HCT116 (cell line): ENCODE data around the gene ARHGEF16.

Source experiments
- CTCF ChIP-seq, 3 experiments: fragments of 200-600 bp in 1 of 3; sonication (generic) in 1 of 3; IDR thresholded peaks in 2 of 3; conservative IDR thresholded peaks in 1 of 3; 2 replicates each; pipeline ENCODE4 v1.5.1; 2012 to 2017; ENCODE audit warnings: low read depth in 2 of 3, low read length in 2 of 3, antibody characterized with exemption in 1 of 3, borderline replicate concordance in 1 of 3, control low read depth in 1 of 3, mild to moderate bottlenecking in 1 of 3, mixed read lengths in 1 of 3, mixed run types in 1 of 3, moderate library complexity in 1 of 3; ENCODE audit not compliant: insufficient read depth in 1 of 3
- EZH2 ChIP-seq: fragments of 200-600 bp; sonication (generic); IDR thresholded peaks from 2 replicates; pipeline ENCODE4 v1.6.1; 2017; ENCODE audit warnings: antibody characterized with exemption, mixed run types
- JUND ChIP-seq: IDR thresholded peaks from 2 replicates; pipeline ENCODE4 v1.6.1; 2012
- POLR2A ChIP-seq: IDR thresholded peaks from 2 replicates; pipeline ENCODE4 v1.7.0; 2011; ENCODE audit warnings: borderline replicate concordance; ENCODE audit not compliant: insufficient read depth, insufficient read length; ENCODE audit errors: extremely low read depth

- TF ChIP-seq POLR2A: no peak
- TF ChIP-seq CTCF (IDR thresholded peaks at IDR 0.05 in 2 of 3, conservative IDR thresholded peaks at IDR 0.05 in 1 of 3; ENCODE audit: borderline replicate concordance in 1 of 3, insufficient read depth in 1 of 3, low read depth in 2 of 3, low read length in 2 of 3): no peak
- no peak for TF ChIP-seq JUND
- TF ChIP-seq EZH2: no peak
Observed at GRCh38 chr1:3490046-3490745, 35.7 kb downstream of the ARHGEF16 start.
